Myocyte (in vitro differentiated cells): Measurements from ENCODE around the gene SMC6. TPM values are rescaled to one million over a fixed set of nuclear protein-coding genes. Genes with fewer than 3 reads are reported as not detected.

Source experiments
- DNase-seq: peaks from one replicate; pipeline ENCODE4 v3.0.0-alpha.2; 2012; ENCODE audit warnings: low read depth
- total RNA-seq: library from RNA; depleted of rRNA; stranded (reverse); fragments of >200 nt; gene quantifications from 2 replicates; pipeline ENCODE4 v1.2.3, GENCODE V29; 2014

SMC6 gene
- total RNA-seq, 1 donor from 2014 or later: 32.6 TPM

- DNase-seq: no peak
Measured at GRCh38 chr2:17717666-17718065, 35.9 kb downstream of the SMC6 start.

- DNase-seq: peak; percentile 2
Measured at GRCh38 chr2:17713291-17713690, 40.3 kb downstream of the SMC6 start.

- no peak for DNase-seq
Measured at GRCh38 chr2:17710547-17711248, 42.9 kb downstream of the SMC6 start.

- DNase-seq: peak; percentile 5
Measured at GRCh38 chr2:17709897-17710296, 43.7 kb downstream of the SMC6 start.

GRCh38 chr2:17708501-17708900, 45.1 kb downstream of the SMC6 start:
- DNase-seq: no peak

- DNase-seq: no peak
Measured at GRCh38 chr2:17706845-17707244, 46.8 kb downstream of the SMC6 start.

GRCh38 chr2:17690776-17691175, 62.8 kb downstream of the SMC6 start:
- no peak for DNase-seq

GRCh38 chr2:17689010-17689409, 64.6 kb downstream of the SMC6 start:
- DNase-seq: no peak

- no peak for DNase-seq
Measured at GRCh38 chr2:17688600-17688999, 65.0 kb downstream of the SMC6 start.

- DNase-seq: no peak
Measured at GRCh38 chr2:17683981-17684380, 69.6 kb downstream of the SMC6 start.

- no peak for DNase-seq
Measured at GRCh38 chr2:17682098-17682857, 71.3 kb downstream of the SMC6 start.

GRCh38 chr2:17680119-17680518, 73.5 kb downstream of the SMC6 start:
- DNase-seq: no peak

GRCh38 chr2:17674817-17675216, 78.8 kb downstream of the SMC6 start:
- DNase-seq: no peak

GRCh38 chr2:17672583-17673317, 80.9 kb downstream of the SMC6 start:
- DNase-seq: peak; percentile 46

- no peak for DNase-seq
Measured at GRCh38 chr2:17667898-17668297, 85.7 kb downstream of the SMC6 start.

- DNase-seq: no peak
Measured at GRCh38 chr2:17664534-17664933, 89.1 kb downstream of the SMC6 start.

- DNase-seq: no peak
Measured at GRCh38 chr2:17662723-17663122, 90.9 kb downstream of the SMC6 start.

- no peak for DNase-seq
Measured at GRCh38 chr2:17661460-17661859, 92.2 kb downstream of the SMC6 start.

GRCh38 chr2:17660219-17660618, 93.4 kb downstream of the SMC6 start:
- DNase-seq: no peak

- peak; percentile 32 for DNase-seq
Measured at GRCh38 chr2:17658251-17658843, 95.3 kb downstream of the SMC6 start.

- DNase-seq: no peak
Measured at GRCh38 chr2:17657759-17658158, 95.9 kb downstream of the SMC6 start.
